CD4-positive, alpha-beta T cell treated with Interleukin-17A for 4 hours (primary cell): ENCODE results near the gene EDARADD.
"Not testable (repeated sequence)": the region's sequence is repeated elsewhere in the genome, so short reads cannot be mapped to it uniquely, and the experiment has no call there.

Experiments
- DNase-seq: peaks from one replicate; pipeline ENCODE4 v3.0.0-alpha.2; 2020; ENCODE audit warnings: mixed read lengths

EDARADD gene

DNA sequence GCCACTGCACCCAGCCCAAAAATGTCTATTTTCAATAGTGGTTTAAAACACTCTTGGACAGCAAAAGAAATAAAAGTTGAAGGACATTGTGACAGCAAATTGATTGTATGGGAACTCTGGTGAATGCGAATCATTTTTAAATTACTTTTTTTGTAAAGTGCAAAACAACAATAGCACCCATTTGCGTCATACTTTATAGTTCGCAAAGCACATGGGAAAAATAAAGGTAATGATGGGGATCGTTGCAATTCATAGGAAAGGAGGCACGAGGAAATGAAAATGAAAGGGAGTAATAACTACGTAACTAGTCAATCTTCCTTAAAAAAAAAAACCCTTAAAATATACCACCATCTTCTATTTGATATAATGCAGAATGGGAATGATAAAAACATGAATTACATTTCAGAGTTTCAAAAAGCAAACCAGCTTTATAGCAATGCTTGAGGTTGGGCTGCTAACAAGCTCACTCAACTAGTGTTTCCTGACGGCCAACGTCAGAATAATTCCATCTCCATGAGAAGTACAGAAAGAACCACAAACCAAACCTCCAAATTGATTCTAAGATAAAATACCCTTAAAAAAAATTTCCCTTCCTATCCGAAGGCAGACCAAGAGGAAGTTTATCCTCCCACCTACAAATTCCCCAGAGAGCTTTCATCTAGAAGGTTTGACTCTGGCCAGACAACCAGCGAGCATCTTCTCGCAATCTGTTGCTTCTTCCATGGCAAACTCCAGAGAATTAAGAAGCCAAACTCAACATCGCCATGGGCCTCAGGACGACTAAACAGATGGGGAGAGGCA is at the start of gene EDARADD:
EDARADD (plus strand) TSS at position 606 of the 801 bp plus-strand sequence; CDS start at position 765, 159 bp downstream.
- DNase-seq, result no peak

DNA sequence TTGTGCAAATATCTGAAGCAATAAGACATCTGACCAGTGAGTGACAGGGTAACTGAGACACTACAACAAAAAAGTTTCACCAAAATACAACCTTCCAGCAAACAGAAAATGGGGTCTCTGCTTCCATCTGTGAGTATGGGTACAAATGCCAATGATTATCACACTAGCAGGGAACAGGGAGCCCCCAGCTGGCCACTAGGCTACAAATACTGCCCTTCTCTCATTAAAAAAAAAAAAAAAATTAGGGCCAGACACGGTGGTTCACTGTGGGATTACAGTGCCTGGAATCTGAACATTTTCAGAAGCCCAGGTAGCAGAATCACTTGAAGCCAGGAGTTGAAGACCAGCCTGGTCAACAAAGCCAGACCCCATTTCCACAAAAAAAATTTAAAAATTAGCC is 48.4 kb upstream of the EDARADD start:
- peak; percentile 9 for DNase-seq

GRCh38 chr1:236348071-236348470 is 46.0 kb upstream of the EDARADD start:
- no peak for DNase-seq

DNA sequence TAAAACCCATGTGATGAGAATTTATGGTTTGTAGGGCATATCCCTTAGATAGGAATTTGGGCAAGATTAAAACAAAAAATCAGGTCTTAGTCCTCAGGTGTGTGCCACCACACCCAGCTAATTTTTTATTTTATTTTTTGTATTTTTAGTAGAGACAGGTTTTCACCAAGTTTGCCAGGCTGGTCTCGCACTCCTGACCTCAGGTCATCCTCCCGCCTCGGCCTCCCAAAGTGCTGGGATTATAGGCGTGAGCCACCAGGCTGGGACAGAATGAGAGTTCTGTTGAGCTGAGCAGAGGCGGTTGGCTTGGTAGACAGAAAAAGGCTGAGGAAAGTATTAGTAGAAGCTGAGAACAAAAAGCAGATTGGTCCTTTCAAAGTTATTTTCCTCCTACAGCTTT is 43.8 kb upstream of the EDARADD start:
- DNase-seq, result no peak

DNA sequence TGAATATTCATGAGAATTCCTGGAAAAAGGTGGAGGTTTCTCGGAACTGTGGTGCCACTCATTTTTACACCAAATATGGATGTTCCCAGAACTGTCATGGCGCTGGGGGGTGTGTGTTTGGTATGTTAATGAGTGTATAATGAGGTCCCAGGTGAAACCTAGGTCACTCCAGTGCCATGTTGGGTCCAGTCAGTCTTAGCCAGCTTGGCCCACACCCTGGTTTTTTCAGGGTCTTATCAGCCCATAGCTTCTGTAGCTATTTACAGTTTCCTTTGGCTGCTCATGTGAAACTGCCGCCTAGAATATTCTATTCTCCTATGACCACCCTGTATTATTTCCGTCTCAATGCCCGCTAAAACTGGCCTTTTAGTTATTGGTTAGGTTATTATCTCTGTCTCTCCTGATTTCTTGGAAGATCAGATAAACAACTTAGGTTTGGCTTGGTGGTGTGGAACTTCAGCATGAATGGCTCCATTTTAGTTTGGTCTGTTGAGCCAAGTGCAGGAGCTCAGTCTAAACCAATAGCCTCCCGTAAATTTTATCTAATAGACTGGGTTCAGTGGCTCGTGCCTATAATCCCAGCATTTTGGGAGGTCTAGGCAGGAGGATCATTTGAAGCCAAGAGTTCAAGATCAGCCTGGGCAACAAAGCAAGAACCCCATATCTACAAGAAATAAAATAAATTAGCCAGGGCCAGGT is 42.1 kb upstream of the EDARADD start:
- no peak for DNase-seq

DNA sequence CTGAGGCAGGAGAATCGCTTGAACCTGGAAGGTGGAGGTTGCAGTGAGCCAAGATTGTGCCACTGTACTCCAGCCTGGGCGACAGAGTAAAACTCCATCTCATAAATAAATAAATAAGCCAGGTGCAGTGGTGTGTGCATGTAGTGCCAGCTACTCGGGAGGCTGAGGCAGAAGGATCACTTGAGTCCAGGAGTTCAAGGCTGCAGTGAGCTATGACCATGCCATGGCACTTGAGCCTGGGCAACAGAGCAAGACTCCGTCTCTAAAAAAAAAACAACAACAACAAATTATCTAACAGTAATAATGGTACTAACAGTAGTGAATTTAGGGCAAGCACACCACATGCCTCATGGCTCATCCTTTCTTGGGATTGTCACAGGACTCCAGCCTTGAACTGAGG is 41.3 kb upstream of the EDARADD start:
- DNase-seq, result not testable (repeated sequence)

DNA sequence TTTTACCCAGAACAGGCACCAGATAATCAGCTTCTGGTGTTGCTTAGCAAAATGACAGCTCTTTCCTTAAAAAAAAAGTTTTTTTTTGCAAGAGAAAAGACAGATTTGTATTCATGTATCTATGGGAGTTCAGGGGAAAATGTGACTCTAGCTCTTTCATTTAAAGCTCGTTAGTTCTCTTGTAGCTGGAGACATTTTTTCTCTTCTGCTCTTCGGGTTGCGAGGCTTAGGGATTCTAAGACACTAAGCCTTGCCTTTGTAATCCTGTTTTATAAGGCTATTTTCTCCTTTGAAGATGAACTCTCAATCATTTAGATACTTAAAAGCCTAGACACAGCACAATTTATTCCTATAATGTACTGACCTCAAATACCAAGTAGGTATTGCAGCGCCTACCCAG is 40.3 kb upstream of the EDARADD start:
- no peak for DNase-seq

DNA sequence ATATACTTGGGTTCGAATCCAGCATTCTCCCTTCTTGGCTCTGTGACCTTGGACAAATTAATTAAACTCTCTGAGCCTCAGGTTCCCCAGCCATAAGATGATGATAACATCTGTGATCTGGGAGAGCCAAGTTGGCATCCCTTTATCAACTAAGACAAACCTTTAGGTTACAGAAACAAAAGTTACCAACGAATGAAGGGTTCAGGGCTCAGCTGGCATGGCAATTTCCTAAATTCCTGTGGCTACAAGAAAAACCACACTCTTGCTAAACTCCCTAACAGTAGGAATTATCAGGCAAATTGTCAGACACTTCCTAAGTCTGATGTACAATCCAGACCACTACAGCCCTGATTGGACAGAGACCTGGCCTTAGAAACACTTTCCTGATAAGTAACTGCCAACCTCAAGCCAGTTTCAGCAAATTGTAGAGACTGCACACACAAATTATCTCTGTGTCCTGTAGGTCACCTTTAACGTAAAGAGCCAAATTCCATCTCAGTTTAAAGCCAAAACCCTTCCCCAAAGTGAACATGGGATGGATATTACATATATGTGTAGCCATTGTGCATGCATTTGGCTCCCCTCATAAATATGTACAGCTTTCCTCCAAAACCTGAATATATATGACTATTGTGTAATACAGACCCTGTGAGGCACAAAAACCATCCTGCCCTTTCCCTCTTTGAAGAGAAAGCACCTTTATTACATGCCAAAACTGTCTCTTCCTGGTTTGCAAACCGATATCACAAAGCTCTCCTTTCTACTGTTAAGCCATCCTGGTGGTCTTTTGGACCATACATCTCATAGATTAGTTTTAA is 39.5 kb upstream of the EDARADD start:
- no peak for DNase-seq

GRCh38 chr1:236356141-236356540 is 37.9 kb upstream of the EDARADD start:
- no peak for DNase-seq

GRCh38 chr1:236361909-236362590 is 32.0 kb upstream of the EDARADD start:
- DNase-seq, result no peak

- no peak for DNase-seq
Measured at GRCh38 chr1:236363237-236363636, 30.8 kb upstream of the EDARADD start.

GRCh38 chr1:236365999-236366570 is 28.0 kb upstream of the EDARADD start:
- DNase-seq, result no peak

DNA sequence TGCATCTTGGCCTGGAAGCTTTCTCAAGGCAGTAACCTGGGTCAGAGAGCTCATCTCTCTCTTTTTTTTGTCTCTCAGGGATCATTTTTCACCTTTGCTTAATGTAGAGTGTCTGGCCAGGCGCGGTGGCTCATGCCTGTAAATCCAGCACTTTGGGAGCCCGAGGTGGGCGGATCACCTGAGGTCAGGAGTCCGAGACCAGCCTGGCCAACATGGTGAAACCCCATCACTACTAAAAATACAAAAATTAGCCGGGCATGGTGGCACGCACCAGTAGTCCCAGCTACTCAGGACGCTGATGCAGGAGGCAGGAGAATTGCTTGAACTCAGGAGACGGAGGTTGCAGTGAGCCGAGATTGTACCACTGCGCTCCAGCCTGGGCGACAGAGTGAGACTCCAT is 27.4 kb upstream of the EDARADD start:
- DNase-seq, result not testable (repeated sequence)

- DNase-seq, result no peak
Measured at GRCh38 chr1:236370420-236370819, 23.7 kb upstream of the EDARADD start.

- DNase-seq, result no peak
Measured at GRCh38 chr1:236371083-236371482, 23.0 kb upstream of the EDARADD start.

- DNase-seq, result no peak
Measured at GRCh38 chr1:236377832-236378535, 16.1 kb upstream of the EDARADD start.

DNA sequence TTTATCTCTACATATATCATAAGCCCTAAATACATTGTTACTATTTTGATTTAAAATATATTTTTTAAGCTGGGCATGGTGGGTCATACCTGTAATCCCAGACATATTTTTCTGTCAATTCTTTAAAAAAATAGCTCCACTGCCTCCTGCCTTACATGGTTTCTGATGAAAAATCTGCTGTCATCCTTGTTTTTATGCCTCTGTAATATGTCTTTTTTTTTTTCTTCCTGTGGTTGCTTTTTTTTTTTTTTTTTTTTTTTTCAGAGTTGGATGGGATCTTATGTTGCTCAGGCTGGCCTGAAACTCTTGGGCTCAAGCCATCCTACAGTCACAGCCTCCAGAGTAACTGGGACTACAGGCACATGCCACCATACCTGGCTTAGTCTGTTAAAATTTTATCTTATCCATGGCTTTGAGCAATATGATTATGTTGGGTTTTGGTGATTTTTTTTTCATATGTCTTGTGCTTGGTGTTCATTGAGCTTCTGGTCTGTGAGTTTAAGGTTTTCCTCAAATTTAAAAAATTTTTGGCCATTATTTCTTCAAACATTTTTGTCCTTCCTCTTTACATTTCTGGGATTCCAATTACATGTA is 12.4 kb upstream of the EDARADD start:
- DNase-seq, result no peak

DNA sequence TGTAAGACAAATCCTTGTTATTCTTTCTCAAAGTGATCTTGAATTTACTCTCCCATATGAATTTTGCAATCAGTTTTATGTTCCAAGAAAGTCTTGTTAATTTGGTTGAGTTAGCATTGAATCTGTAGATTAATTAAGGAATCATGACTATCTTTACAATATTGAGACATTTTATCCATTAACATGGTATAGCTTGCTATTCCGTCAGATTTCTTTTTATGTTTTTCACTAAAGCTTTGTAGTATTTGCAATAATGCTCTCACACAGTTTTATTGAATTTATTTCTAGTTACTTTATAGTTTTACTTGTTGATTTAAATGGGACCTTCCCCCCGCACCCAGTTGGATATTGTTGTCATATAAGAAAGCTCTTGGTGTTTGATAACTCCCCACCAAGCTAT is 5.8 kb upstream of the EDARADD start:
- no peak for DNase-seq

DNA sequence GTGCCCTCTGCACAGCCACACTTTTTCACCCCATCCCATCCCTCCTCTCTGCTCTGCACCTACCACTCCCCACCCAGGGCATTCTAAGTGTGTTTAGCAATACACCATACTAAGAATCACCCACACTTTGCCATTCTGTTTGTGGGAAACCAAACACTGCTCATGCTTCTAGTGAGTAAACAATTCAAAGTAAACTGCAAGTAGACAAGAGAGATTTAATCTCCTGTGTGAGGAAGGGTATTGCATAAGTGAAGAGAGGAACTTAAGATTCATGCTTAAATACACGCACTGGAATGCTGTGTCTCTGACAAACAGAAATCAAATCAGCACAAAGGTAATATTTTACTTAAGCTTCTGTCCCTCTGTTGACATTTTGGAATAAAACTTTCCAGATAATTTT is 4.8 kb upstream of the EDARADD start:
- no peak for DNase-seq

GRCh38 chr1:236391008-236391407 is 3.1 kb upstream of the EDARADD start:
- no peak for DNase-seq

DNA sequence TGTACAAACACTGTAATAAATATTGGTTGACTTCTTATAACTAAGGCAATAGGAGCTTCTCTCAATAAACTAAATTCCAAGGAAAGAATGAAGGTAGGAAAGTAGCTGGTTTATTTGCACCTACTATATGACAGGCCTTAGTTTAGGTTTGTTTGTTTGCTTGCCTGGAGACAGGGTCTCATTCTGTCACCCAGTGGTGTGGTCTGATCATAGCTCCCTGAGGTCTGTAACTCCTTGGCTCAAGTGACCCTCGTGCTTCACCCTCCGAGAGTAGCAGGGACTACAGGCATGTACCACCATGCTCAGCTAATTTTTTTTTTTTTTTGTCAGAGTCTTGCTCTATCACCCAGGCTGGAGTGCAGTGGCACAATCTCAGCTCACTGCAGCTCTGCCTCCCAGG is 1.9 kb upstream of the EDARADD start:
- DNase-seq, result no peak

DNA sequence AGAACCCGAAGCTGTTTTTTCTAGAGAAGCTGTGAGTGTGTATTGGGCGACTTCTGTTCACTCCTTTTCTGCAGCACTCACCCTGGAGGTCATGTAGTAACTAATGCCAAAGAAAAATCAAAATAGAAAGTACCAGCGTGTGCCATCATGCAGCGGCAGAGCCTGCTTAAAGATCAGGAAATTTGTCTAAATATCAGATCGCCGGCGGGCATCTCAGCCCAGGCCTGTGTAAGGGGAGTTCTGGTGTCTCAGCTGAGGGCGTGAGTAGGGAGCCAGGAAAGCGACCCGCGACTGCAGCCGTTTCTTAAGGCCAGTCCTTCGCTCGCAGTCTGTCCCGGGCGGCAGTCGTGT is 768 bp downstream of the EDARADD start:
- no peak for DNase-seq
